PFSK-1 (cell line): ENCODE results near the gene PCED1A.

Source experiments
- POLR2AphosphoS5 ChIP-seq: IDR thresholded peaks from 2 replicates; pipeline ENCODE4 v1.6.1; 2012; ENCODE audit warnings: low read depth, mild to moderate bottlenecking, control low read depth, low read length, moderate library complexity
- TF ChIP-seq, protein P1 (sequence below), 2 experiments: IDR thresholded peaks; 2 replicates each; pipeline versions ENCODE4 v1.6.1 to v1.8.0; 2011 to 2012; ENCODE audit warnings: low read depth in 2 of 2, low read length in 2 of 2, control low read depth in 1 of 2, inconsistent platforms in 1 of 2, mild to moderate bottlenecking in 1 of 2, moderate library complexity in 1 of 2; ENCODE audit not compliant: insufficient read depth in 1 of 2

GRCh38 chr20:2804852-2805688 is 35.4 kb downstream of the PCED1A start:
- TF ChIP-seq, protein P1, sequence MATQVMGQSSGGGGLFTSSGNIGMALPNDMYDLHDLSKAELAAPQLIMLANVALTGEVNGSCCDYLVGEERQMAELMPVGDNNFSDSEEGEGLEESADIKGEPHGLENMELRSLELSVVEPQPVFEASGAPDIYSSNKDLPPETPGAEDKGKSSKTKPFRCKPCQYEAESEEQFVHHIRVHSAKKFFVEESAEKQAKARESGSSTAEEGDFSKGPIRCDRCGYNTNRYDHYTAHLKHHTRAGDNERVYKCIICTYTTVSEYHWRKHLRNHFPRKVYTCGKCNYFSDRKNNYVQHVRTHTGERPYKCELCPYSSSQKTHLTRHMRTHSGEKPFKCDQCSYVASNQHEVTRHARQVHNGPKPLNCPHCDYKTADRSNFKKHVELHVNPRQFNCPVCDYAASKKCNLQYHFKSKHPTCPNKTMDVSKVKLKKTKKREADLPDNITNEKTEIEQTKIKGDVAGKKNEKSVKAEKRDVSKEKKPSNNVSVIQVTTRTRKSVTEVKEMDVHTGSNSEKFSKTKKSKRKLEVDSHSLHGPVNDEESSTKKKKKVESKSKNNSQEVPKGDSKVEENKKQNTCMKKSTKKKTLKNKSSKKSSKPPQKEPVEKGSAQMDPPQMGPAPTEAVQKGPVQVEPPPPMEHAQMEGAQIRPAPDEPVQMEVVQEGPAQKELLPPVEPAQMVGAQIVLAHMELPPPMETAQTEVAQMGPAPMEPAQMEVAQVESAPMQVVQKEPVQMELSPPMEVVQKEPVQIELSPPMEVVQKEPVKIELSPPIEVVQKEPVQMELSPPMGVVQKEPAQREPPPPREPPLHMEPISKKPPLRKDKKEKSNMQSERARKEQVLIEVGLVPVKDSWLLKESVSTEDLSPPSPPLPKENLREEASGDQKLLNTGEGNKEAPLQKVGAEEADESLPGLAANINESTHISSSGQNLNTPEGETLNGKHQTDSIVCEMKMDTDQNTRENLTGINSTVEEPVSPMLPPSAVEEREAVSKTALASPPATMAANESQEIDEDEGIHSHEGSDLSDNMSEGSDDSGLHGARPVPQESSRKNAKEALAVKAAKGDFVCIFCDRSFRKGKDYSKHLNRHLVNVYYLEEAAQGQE (IDR thresholded peaks at IDR 0.05; ENCODE audit: insufficient read depth in 1 of 2, low read depth in 2 of 2, low read length in 2 of 2), result no peak
- TF ChIP-seq POLR2AphosphoS5, result no peak
